GM19193 (cell line): ENCODE results near the gene CCDC91.

Experiments used
- POLR2A ChIP-seq: IDR thresholded peaks from 4 replicates; pipeline ENCODE4 v1.6.1; 2011; ENCODE audit not compliant: insufficient read depth, insufficient read length; ENCODE audit errors: extremely low read depth

CCDC91 gene

DNA sequence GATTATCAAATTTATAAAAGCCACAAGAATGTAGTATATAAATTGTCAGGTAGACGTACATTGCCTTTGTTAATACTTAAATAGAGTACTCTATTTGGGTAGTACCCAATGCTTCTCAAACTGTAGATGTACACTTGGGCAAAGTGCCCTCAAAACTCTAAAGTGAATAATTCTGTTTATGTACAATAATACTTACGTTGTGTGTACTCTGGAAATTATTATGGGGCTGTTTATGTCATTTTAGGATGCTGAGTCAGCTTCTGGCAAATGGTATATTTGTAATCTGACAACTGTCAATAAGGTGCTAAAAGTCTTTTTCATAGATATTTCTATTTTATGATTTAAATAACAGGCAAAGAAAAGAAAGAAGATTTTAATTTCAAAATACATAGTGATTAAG, 102.4 kb downstream of the CCDC91 start:
- TF ChIP-seq POLR2A: no peak

DNA sequence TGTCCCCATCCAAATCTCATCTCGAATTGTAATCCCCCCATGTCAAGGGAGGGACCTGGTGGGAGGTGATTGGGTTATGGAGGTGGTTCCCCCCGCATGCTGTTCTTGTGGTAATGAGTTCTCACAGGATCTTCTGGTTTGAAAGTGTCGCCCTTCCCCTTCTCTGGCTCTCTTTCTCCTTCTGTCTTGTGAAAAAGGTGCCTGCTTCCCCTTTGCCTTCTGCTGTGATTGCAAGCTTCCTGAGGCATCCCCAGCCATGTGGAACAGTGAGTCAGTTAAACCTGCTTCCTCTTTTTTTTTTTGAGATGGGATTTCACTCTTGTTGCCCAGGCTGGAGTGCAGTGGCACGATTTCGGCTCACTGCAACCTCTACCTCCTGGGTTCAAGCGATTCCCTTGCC, 104.0 kb downstream of the CCDC91 start:
- no peak for TF ChIP-seq POLR2A

DNA sequence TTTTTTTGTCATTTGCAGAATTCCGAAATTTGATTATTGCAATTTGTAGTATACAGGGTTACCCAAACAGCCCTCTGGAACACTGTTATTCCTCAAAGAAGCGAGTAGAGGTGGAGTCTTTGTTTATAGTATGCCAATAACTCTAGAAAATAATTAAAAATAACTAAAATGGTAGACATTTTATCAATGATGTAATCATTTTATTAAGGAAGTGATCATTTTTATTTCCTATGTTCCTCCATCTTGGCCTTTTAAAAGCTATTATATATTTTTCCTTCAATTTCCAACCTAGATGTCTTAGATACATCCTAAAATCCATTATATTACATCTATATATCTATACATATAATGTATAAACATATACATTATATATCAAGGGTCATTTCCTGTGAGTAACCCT, 106.0 kb downstream of the CCDC91 start:
- TF ChIP-seq POLR2A: no peak

DNA sequence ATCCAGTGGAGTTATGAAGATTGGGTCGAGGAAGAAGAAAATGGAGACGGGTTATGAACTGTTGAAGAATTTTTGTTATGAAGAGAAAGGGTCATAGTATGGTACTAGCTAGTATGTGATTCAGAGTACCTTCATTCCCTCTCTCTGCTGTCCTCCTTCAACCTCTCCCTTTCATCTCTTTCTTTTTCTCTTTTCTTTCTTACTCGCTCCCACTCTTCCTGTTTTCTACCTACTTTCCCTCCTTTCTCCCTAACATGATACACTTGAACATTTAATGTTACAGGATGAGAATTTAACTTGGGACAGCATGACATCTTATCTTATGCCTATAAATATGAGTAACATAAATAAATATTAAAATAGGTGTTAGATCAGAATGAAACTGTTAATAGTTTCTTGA, 112.9 kb downstream of the CCDC91 start:
- TF ChIP-seq POLR2A: no peak

DNA sequence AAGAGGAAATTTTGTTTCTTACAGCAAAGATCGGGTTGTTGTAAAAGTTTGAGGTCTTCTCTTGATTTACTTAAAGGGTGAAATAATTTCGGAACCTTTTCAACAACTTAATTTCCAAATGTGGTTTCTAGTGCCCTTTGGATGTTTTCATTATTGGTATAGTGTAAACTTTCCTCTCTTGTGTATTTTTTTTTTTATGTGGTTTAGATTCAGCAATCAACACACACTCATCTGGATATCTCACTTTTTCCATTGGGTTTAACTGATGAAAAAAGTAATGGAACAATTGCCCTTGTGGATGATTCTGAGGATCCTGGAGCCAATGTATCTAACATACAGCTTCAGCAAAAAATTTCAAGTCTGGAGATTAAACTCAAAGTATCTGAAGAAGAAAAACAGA, 116.3 kb downstream of the CCDC91 start:
- no peak for TF ChIP-seq POLR2A

DNA sequence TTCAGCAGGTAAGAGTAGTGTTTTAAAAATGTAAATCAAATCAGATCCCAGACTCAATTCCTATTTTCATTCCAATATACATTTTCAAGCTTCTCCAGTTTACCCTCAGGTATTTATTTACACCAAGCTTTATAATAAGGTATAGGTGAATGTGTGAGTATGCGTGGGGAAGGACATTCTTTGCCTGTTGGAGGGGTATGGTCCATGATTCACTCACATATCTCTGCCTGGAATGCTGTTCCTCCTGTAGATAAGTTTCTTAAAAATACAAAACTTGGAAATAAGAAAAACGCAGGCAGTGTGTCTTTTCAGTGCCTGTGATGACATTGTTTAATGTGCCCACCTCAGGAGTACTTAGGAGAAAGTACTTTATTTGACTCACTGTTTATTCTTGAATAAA, 118.6 kb downstream of the CCDC91 start:
- TF ChIP-seq POLR2A: no peak

DNA sequence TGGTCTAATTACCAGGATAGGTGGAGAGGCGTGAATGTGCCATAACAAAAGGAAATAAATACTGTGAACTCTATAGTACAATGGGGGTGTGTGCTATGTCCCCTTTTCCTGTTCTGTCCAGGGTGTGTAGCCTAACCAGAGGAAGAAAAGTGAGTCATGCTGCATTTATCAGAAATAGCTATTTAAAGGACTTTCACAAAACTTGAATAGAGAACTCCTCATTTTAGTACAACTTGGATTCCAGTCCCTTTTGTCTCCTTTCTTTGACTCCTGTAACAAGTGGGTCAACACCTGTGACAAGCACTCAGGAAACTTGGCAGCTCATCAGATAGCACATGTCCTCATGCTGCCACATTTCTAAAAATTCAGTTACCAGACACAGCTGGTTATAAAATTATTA, 123.4 kb downstream of the CCDC91 start:
- TF ChIP-seq POLR2A: no peak

DNA sequence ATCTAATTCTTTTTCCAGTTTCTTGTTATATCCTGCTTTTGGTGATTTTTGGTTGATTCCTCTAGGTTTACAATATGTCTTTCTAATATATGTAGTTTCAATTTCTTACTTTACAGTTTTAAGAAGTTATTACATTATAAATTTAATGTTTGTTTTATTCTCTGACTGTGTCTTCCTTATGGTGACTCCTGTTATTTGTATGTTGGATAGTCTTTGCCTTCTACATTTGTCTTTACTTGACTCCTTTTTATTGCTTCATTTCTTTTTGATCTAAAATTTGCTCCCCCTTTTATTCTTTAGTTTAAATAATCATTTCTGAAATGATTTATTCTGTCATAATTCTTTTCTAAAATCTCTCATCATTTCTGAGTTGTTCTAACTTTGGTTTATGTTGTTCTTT, 125.8 kb downstream of the CCDC91 start:
- TF ChIP-seq POLR2A: no peak

DNA sequence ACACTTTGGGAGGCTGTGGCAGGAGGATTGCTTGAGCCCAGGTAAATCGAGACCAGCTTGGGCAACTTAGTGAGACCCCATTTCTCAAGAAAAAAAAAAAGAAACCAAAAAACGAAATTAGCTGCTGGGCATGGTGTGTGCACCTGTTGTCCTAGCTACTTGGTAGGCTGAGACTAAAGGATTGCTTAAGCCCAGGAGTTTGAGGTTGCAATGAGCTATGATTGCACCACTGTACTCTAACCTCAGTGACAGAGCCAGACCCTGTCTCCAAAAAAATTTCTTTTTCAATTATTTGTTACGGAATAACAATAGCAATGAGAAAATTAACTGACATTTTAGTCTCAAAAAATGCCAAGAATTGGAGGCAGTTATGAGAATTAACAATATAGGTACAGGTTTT, 128.0 kb downstream of the CCDC91 start:
- no peak for TF ChIP-seq POLR2A

DNA sequence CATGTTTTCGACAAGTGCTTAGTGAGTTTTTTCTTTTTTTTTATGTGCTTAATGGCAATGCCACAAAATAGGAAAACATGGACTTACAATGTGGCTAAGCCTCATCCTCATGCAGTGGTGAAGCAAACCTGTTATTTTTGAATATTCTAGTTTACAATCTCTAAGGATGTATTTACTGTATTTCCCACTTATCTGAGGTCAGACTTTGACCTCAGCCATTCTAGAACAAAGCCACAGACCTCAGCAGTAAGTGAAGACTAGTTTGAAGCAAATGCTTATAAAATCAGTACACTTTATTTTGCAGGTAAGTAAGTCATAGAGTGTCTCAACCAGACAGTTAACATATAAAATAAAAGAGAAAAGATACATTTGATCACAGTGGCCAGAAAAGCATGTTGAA, 130.1 kb downstream of the CCDC91 start:
- TF ChIP-seq POLR2A: no peak

DNA sequence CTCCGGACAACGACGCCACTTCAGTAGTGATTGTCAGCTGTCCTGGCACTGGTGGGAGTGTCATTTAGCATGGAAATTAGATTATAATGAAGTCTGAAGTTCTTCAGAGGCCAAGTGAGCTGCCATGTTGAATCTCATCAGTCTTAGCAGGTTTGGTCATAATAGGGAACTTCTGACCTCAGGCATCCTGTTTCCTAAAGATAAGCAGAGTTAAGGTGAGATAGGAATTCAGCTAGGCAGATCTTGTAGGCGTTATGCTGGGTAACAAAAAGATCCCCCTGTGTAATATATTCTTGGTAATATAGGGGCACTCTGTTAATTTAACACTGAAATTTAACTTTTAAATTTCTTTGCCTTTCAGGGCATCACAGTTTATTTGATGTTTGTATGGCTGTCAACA, 137.5 kb downstream of the CCDC91 start:
- no peak for TF ChIP-seq POLR2A

DNA sequence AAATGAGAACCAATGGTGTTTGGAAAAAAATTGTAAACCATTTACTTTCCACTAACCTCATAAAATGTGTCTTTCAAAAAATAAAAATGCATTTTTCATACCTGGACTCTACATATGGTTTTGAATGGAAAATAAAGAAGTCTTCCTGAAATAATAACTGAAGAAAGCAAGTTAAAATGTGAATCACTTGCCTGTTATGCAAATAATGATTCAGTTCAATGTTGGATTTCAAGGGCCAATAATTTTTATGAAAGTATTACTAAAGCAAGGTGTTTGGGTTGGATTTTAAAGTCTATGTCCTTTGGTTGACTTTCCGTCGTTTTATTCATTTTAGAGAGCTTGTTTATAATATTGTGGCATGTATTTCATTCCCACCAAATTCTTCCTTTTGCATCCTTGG, 138.7 kb downstream of the CCDC91 start:
- no peak for TF ChIP-seq POLR2A

DNA sequence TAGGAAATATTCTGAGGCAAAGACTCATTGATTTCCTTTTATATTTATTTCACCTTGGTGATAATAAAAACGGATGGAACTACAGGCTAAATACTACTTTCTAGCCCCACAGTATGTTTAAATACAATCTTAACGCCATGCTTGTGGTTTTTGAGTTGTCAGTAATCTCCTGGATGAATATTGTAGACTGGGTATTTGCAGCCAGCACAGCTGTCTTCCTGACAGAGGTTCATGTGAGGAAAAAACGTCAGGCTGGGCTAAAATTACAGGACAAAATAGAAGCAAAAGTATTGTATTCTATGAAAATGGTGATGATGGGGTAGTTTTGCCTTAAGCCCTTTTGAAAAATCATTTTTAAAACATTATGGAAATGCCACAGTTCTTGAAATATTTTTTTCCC, 140.9 kb downstream of the CCDC91 start:
- TF ChIP-seq POLR2A: no peak

DNA sequence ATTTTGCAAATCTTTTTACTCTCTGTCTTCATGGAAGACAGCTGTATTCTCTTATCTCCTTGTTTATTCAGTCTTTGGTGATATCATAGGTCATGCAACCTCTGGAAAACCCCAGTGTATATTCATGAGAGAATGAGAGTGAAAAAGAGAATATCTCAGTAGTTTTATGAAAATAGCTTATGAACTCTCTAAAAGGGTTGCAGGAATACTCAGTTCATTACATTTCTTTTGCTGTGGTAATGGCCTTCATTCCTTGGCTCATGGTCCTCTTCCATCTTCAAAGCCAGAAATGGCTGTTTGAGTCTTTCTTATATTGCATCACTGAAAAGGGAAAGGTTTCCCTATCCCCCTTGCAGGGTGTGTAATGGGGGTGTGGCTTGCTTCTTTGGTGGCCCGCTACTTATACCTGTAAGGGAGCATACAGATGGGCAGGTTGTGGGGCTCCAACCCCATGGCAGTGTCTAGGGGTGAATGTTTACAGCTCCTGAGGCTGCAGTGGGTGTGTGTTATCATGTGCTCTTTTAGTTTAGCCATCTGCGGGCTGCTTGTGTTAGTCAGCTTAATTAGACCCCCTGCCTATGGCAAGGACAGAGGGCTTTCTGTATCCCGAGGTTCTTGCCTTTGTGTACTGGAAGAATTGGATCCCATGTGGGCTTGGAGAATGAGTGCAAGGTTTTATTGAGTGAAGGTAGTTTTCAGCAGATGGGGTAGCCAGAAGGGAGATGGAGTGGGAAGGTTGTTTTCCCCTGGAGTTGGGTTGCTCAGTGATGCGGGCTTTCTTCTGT, 150.2 kb downstream of the CCDC91 start:
- no peak for TF ChIP-seq POLR2A

DNA sequence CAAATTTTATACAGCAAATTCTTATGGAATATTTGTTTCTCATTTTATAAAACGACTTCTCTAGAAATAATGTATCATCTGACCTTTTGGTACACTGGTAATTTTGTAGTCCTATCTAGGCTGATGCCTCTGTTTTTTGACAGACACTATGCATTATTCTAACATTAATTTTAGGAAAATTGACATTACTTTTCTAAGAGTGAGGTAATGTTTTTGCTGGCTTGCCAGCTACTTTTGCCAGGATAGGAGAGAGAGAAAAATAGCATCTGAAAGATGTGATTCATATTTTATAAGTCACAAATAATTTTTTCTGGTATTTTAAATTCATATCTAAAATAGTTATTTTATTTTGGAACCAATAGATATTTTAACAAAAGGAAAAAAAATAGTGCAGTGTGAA, 153.5 kb downstream of the CCDC91 start:
- no peak for TF ChIP-seq POLR2A

DNA sequence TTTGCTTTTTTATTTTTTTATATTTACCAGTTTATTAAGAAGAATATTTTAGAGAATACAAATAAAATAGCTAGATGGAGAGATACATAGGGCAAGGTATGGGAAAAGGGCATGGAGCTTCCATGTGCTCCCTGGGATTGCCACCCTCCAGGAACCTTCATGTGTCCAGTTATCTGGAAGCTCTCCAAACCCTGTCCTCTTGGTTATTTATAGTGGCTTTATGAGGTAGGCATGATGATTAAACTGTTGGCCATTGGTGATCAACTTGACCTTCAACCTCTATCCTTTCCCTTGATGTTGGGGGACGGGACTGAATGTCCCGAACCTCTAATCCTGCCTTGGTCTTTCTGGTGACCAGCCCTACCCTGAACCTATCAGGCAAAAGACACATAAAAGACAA, 156.3 kb downstream of the CCDC91 start:
- TF ChIP-seq POLR2A: no peak

DNA sequence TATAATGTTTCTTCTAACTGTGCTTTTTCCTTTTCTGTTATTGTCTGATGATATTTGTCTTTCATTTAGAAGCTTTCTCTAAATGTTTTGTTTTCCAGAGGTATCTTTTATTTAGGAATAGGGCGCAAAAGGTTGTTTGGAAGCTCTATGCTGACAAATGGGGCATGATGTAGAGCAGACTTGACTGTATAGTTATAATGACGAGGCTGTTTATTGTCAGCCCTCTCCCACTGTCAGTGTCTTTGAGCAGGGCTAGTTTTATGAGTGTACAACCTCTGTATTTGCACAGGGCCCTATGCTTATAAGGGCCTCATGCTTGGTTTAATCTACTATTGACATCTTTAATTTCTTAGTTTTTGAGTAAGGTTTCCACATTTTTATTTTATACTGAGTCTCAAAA, 158.9 kb downstream of the CCDC91 start:
- no peak for TF ChIP-seq POLR2A
